PC-9 (cell line): ENCODE measurements around the gene SLC49A4.

Source experiments
- EZH2 ChIP-seq: fragments of 200-600 bp; sonication (generic); IDR thresholded peaks from 2 replicates; pipeline ENCODE4 v1.8.0; 2017; ENCODE audit warnings: antibody characterized with exemption, low read depth
- TF ChIP-seq, protein P1 (sequence below): fragments of 200-600 bp; sonication (generic); conservative IDR thresholded peaks from 2 replicates; pipeline ENCODE4 v1.6.1; 2017; ENCODE audit warnings: mixed run types, antibody characterized with exemption, mild to moderate bottlenecking, moderate library complexity

DNA sequence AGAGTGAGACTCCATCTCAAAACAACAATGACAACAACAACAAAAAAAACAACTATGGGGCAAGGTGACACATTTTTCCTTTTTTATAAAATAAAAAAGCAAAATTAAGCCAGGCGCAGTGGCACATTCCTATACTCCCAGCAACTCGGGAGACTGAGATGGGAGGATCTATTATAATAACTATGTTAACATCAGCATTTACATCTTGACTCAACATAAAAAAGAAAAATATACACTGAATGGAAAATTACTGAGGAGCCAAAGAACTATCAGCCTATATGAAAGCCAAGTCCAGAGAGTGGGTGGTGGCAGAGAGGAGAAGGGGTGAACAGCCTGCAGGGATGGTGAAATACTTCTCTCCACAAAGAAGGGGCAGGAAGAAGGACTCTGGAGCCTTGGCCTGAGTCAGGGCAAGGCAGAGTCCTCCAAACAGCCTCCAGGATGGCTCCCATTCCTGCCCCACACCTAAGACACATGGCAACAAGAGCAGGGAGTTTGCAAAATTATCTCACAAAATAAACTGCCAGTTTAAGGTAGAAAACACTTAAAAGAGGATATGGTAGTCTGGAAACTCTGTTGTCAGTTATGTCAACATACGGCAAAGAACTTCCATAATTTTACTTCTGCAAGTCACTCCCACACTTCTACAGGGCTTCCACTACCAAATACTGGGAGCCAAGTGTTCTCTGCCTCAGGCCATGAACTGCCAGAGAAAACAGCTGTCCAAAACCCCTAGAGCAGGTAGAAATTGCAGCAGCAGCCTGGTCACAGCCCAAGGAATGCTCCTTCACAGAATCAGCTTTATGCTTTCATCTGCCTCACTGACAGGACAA, 27.1 kb upstream of the SLC49A4 start:
- TF ChIP-seq, protein P1, sequence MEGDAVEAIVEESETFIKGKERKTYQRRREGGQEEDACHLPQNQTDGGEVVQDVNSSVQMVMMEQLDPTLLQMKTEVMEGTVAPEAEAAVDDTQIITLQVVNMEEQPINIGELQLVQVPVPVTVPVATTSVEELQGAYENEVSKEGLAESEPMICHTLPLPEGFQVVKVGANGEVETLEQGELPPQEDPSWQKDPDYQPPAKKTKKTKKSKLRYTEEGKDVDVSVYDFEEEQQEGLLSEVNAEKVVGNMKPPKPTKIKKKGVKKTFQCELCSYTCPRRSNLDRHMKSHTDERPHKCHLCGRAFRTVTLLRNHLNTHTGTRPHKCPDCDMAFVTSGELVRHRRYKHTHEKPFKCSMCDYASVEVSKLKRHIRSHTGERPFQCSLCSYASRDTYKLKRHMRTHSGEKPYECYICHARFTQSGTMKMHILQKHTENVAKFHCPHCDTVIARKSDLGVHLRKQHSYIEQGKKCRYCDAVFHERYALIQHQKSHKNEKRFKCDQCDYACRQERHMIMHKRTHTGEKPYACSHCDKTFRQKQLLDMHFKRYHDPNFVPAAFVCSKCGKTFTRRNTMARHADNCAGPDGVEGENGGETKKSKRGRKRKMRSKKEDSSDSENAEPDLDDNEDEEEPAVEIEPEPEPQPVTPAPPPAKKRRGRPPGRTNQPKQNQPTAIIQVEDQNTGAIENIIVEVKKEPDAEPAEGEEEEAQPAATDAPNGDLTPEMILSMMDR, result no peak
- no peak for TF ChIP-seq EZH2
